Testis (tissue), 3 donors: ENCODE measurements around the gene TRIM6. TPM values are rescaled to one million over a fixed set of nuclear protein-coding genes. Genes with fewer than 3 reads are reported as not detected.
"Not testable (repeated sequence)": the region's sequence is repeated elsewhere in the genome, so short reads cannot be mapped to it uniquely, and the experiment has no call there.

Experiments used
- DNase-seq: peaks from one replicate; pipeline ENCODE4 v3.0.0-alpha.2; 2019
- H3K27ac ChIP-seq, 2 donors: fragments of 200-600 bp; sonication (generic); one replicate each; pipeline ENCODE4 v1.5.1; 2019
- H3K27me3 ChIP-seq: fragments of 200-600 bp; sonication (generic); one replicate; pipeline ENCODE4 v1.5.1; 2019
- H3K36me3 ChIP-seq: fragments of 200-600 bp; sonication (generic); one replicate; pipeline ENCODE4 v1.5.1; 2017; ENCODE audit warnings: low read depth; ENCODE audit errors: missing control alignments
- H3K4me1 ChIP-seq: fragments of 200-600 bp; sonication (generic); one replicate; pipeline ENCODE4 v1.5.1; 2019
- H3K4me3 ChIP-seq, 2 donors: fragments of 200-600 bp; sonication (generic); one replicate each; pipeline ENCODE4 v1.5.1; 2017 to 2019
- H3K9me3 ChIP-seq: fragments of 200-600 bp; sonication (generic); one replicate; pipeline ENCODE4 v1.5.1; 2017
- CTCF ChIP-seq, 3 experiments: fragments of 450-650 bp in 2 of 3; fragments of 200-600 bp in 1 of 3; sonication (generic) in 1 of 3; IDR thresholded peaks; one replicate each; pipeline ENCODE4 v1.5.1; 2016 to 2019; ENCODE audit warnings: antibody characterized with exemption in 3 of 3, mild to moderate bottlenecking in 2 of 3, moderate library complexity in 1 of 3
- POLR2A ChIP-seq: fragments of 450-650 bp; IDR thresholded peaks from one replicate; pipeline ENCODE4 v1.6.1; 2017; ENCODE audit warnings: antibody characterized with exemption, mild to moderate bottlenecking, moderate library complexity
- WGBS, 2 donors: methylation state at CpG; one replicate each; pipeline ENCODE4 v1.1.5; 2018; 5-methylcytosine and 5-hydroxymethylcytosine counted together
- intact Hi-C: fragments of 100-400 bp; cut with DNase I; formaldehyde crosslinking; loops from one replicate; pipeline ENCODE4 v1.15.1; 2023; ENCODE audit warnings: low total_unique reads
- polyA plus RNA-seq: library from polyadenylated mRNA; stranded (reverse); fragments of 350-450 nt; fragmentation: Illumina TruSeq; extraction: RNeasy Lipid Tissue Mini Kit (QIAGEN cat#74804); gene quantifications from one replicate; pipeline ENCODE4 v1.2.3, GENCODE V29; 2014; ENCODE audit warnings: low read depth, low replicate concordance; ENCODE audit not compliant: insufficient read depth
- total RNA-seq, 2 donors: library from RNA; depleted of rRNA; stranded (reverse); fragments of >200 nt; gene quantifications; one replicate each; pipeline ENCODE4 v1.2.3, GENCODE V29; 2016

TRIM6 gene
- total and polyA plus RNA-seq, 3 donors from 2014 or later, result 9.1 to 20.9 (median 10.6) TPM

GRCh38 chr11:5575152-5575551 is 21.3 kb upstream of the TRIM6 start:
- Histone ChIP-seq H3K27ac (no peak overlapping the region), H3K4me3 (no peak overlapping the region), H3K9me3 (no peaks in the 10 kb centered on the region), H3K36me3 (no peaks in the 10 kb centered on the region), H3K4me1 (no peaks in the 10 kb centered on the region), H3K27me3 (no peaks in the 10 kb centered on the region)
- no peak for DNase-seq
- no peak for TF ChIP-seq CTCF (IDR thresholded peaks at IDR 0.05)
- TF ChIP-seq POLR2A, result no peak
- intact Hi-C loops, result no loop called here
- WGBS, 2 donors, result 61 to 68% methylated on average over 4 of the region's 4 CpGs

- no peak for TF ChIP-seq CTCF (IDR thresholded peaks at IDR 0.05)
- no peak for TF ChIP-seq POLR2A
- no peaks in the 10 kb centered on the region for H3K36me3 ChIP-seq
- H3K27ac ChIP-seq, result no peak overlapping the region
- no peak for DNase-seq
- intact Hi-C loops, result no loop called here
- no peaks in the 10 kb centered on the region for H3K9me3 ChIP-seq
- H3K4me3 ChIP-seq, result no peak overlapping the region
- H3K4me1 ChIP-seq, result no peaks in the 10 kb centered on the region
- H3K27me3 ChIP-seq, result no peaks in the 10 kb centered on the region
Observed at GRCh38 chr11:5577101-5577500, 19.3 kb upstream of the TRIM6 start.

- 84 to 93% methylated on average over 5 to 8 of the region's 8 CpGs for WGBS, 2 donors
- Histone ChIP-seq H3K27me3 (no peaks in the 10 kb centered on the region), H3K27ac (no peak within 1 kb of the TSS), H3K9me3 (no peaks in the 10 kb centered on the region), H3K4me1 (no peaks in the 10 kb centered on the region), H3K36me3 (no peaks in the 10 kb centered on the region), H3K4me3 (no peak within 1 kb of the TSS)
- no peak for TF ChIP-seq POLR2A
- no peak for TF ChIP-seq CTCF (IDR thresholded peaks at IDR 0.05)
- intact Hi-C loops, result no loop called here
- no peak for DNase-seq
Observed at GRCh38 chr11:5580577-5580976, 15.9 kb upstream of the TRIM6 start, which contains the start of gene OR52B6. Gene OR52B6 (plus strand): TSS chr11:5580877. CDS start chr11:5580877, 0 bp downstream.

GRCh38 chr11:5581014-5581413 is 15.4 kb upstream of the TRIM6 start:
- TF ChIP-seq POLR2A (no peak), CTCF (IDR thresholded peaks at IDR 0.05) (no peak)
- WGBS, 2 donors, result 82% methylated on average over 4 of the region's 4 CpGs

GRCh38 chr11:5584458-5584857 is 12.0 kb upstream of the TRIM6 start:
- DNase-seq, H3K27me3 ChIP-seq, H3K36me3 ChIP-seq, intact Hi-C loops, H3K4me3 ChIP-seq, H3K27ac ChIP-seq, H3K9me3 ChIP-seq, H3K4me1 ChIP-seq: not testable (repeated sequence)
- 82 to 86% methylated on average over 5 of the region's 5 CpGs for WGBS, 2 donors

More at GRCh38 chr11:5581014-5581413, 15.4 kb upstream of the TRIM6 start:
- Histone ChIP-seq H3K36me3 (no peaks in the 10 kb centered on the region), H3K27me3 (no peaks in the 10 kb centered on the region), H3K4me3 (no peak overlapping the region), H3K9me3 (no peaks in the 10 kb centered on the region), H3K4me1 (no peaks in the 10 kb centered on the region), H3K27ac (no peak overlapping the region)
- intact Hi-C loops, result no loop called here
- no peak for DNase-seq

- H3K4me3 ChIP-seq, result peak overlapping the region; percentile 26 to 34
- H3K4me1 ChIP-seq, H3K27ac ChIP-seq, H3K27me3 ChIP-seq, H3K9me3 ChIP-seq, DNase-seq, H3K36me3 ChIP-seq, intact Hi-C loops: not testable (repeated sequence)
- 86 to 100% methylated on average over 1 to 25 of the region's 31 CpGs for WGBS, 2 donors
Observed at GRCh38 chr11:5589906-5590305, 6.5 kb upstream of the TRIM6 start.
